ENCODE data around the gene ZNF536.

- TF ChIP-seq, protein P1, sequence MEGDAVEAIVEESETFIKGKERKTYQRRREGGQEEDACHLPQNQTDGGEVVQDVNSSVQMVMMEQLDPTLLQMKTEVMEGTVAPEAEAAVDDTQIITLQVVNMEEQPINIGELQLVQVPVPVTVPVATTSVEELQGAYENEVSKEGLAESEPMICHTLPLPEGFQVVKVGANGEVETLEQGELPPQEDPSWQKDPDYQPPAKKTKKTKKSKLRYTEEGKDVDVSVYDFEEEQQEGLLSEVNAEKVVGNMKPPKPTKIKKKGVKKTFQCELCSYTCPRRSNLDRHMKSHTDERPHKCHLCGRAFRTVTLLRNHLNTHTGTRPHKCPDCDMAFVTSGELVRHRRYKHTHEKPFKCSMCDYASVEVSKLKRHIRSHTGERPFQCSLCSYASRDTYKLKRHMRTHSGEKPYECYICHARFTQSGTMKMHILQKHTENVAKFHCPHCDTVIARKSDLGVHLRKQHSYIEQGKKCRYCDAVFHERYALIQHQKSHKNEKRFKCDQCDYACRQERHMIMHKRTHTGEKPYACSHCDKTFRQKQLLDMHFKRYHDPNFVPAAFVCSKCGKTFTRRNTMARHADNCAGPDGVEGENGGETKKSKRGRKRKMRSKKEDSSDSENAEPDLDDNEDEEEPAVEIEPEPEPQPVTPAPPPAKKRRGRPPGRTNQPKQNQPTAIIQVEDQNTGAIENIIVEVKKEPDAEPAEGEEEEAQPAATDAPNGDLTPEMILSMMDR (IDR thresholded peaks at IDR 0.05; ENCODE audit: low read depth, low read length), result no peak
- TF ChIP-seq MAX (IDR thresholded peaks at IDR 0.05; ENCODE audit: low read depth, low read length), result no peak
- no peak for TF ChIP-seq POLR2A (IDR thresholded peaks at IDR 0.05; ENCODE audit: extremely low read depth, insufficient read length)
- no peak for TF ChIP-seq MYC (IDR thresholded peaks at IDR 0.05; ENCODE audit: low read depth, low read length)
These were observed 233.1 kb downstream of the ZNF536 start for GRCh38 chr19:30605333-30605732.
